ENCODE measurements around the gene LIN54.
"Not testable (repeated sequence)": the region's sequence is repeated elsewhere in the genome, so short reads cannot be mapped to it uniquely, and the experiment has no call there.

Gene LIN54

DNA sequence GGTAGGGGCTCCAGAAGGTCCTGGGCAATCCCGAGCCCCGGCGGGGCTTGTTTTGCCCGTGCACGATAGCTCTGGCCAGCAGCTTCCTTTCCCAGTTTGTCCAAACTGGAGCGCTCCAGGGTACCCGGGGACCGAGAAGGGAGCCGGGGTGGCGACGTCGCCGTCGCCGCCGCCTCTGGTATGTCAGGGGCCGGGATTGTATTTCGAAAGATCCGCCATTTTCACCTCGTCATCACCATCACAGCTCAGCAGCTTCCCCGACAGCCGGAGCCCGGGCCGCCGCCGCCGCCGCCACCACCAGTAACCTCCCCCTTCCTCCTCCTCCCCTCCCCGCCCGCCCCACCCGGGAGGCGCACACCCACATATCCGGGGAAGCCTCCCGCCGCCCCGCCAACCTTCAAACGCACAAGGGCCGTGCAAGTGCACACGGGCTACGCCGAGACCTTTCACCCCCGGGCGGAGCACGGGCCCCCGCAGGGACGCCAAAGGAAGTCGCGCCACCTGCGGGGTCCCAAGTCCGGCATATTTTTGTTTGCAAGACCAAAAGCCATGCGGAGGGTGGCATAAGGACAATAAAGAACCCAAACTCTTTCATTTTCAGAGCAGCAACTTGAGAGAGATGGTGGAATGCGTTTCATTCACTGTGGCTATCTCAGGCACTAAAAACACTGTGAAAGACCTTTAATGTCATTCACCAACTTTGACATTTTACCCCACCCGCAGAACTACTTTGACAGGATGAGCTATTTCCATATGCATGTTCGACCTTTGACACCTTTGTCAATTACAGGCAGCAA is at the start of gene LIN54:
TSS of gene LIN54 (minus strand) at position 302 of the 797 bp plus-strand sequence. CDS start 25,979 bp downstream, outside the sequence.
- Histone ChIP-seq H3K4me1 (ENCODE audit: control insufficient read depth in 1 of 2, insufficient read depth in 1 of 2, low read depth in 1 of 2, low read length in 1 of 2) (peaks cover 38 to 43% of the 10 kb centered on the region in 2 experiments), H3K4me3 (ENCODE audit: low read depth in 1 of 2, low read length in 1 of 2) (peak within 1 kb of the TSS; percentile 87 to 88), H3K27me3 (no peaks in the 10 kb centered on the region), H3K9me3 (no peaks in the 10 kb centered on the region), H3K36me3 (no peaks in the 10 kb centered on the region), H3K27ac (peak within 1 kb of the TSS; percentile 95)
- TF ChIP-seq, protein P1, sequence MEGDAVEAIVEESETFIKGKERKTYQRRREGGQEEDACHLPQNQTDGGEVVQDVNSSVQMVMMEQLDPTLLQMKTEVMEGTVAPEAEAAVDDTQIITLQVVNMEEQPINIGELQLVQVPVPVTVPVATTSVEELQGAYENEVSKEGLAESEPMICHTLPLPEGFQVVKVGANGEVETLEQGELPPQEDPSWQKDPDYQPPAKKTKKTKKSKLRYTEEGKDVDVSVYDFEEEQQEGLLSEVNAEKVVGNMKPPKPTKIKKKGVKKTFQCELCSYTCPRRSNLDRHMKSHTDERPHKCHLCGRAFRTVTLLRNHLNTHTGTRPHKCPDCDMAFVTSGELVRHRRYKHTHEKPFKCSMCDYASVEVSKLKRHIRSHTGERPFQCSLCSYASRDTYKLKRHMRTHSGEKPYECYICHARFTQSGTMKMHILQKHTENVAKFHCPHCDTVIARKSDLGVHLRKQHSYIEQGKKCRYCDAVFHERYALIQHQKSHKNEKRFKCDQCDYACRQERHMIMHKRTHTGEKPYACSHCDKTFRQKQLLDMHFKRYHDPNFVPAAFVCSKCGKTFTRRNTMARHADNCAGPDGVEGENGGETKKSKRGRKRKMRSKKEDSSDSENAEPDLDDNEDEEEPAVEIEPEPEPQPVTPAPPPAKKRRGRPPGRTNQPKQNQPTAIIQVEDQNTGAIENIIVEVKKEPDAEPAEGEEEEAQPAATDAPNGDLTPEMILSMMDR (IDR thresholded peaks at IDR 0.05) = peak; percentile 28

DNA sequence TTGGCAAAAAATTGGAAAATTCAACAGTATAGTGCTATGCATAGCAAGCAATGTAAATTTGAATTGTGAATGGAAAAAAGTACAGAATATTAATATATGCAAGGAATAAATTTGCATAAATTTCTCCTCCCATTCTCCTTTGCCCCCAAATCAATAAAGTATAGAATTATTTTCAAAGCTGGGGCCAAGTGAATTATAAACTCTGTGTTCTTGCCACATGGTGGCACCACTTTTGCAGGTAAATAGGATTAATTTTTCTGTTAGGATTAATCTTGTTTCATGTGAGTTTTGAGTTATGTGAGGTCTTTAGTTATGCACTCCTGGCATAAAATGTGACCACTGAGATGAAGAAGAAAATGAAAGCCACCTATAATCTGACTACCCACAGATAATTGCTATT is 44.3 kb upstream of the LIN54 start:
- H3K4me1 ChIP-seq (ENCODE audit: control insufficient read depth in 1 of 2, insufficient read depth in 1 of 2, low read depth in 1 of 2, low read length in 1 of 2) = no peaks in the 10 kb centered on the region
- H3K27me3 ChIP-seq = no peaks in the 10 kb centered on the region
- no peak overlapping the region for H3K4me3 ChIP-seq (ENCODE audit: low read depth in 1 of 2, low read length in 1 of 2)
- H3K9me3 ChIP-seq = no peaks in the 10 kb centered on the region
- H3K27ac ChIP-seq = no peak overlapping the region
- peaks cover 24% of the 10 kb centered on the region for H3K36me3 ChIP-seq
- TF ChIP-seq, protein P1 (IDR thresholded peaks at IDR 0.05) = no peak

DNA sequence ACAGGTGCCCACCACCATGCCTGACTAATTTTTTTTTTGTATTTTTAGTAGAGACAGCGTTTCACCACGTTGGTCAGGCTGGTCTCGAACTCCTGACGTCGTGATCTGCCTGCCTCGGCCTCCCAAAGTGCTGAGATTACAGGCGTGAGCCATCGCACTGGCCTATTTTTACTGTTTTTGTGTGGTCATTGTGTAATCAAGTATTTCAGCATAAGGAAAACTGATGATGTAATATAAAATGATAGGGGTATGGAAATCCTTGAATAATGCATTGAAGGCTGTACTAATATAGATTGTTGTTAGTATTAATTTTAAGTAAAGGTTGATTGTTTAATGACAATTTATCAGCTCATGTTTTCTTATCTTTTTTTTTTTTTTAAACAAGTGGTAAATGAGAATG is 38.2 kb upstream of the LIN54 start:
- not testable (repeated sequence) for H3K4me3 ChIP-seq (ENCODE audit: low read depth in 1 of 2, low read length in 1 of 2); H3K27me3 ChIP-seq; H3K27ac ChIP-seq; H3K4me1 ChIP-seq (ENCODE audit: control insufficient read depth in 1 of 2, insufficient read depth in 1 of 2, low read depth in 1 of 2, low read length in 1 of 2); H3K9me3 ChIP-seq
- H3K36me3 ChIP-seq = peaks cover 23% of the 10 kb centered on the region

DNA sequence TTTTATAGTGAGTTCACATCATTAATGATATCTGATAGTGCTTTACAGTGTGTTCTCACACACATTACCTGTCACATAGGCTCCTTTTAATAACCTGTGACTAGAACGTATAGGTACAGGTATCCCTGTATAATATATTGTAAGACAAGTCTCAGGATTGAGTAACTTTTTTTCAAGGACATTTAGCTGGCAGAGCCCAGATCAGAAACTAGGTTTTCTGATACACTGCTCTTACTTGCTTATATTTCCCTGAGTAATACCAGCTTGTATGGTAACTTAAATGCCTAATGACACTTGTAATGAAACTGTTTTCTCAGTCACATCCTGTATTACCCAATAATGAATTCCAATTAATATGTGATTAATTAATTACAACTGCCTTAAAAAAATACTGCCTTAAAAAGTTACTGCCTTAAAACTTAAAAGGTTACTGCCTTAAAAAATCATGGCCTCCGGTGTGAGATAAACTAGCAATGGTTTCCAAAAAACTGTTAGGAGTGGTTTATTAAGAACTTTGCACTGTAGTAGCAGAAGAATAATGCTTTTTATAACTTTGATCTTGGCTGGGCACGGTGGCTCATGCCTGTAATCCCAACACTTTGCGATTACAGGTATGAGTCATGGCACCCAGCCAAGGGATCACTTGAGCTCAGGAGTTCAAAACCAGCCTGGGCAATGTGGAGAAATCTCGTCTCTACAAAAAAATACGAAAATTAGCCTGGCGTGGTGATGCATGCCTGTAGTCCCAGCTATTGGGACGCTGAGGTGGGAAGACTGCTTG is 36.3 kb upstream of the LIN54 start:
- TF ChIP-seq, protein P1 (IDR thresholded peaks at IDR 0.05) = no peak
- Histone ChIP-seq H3K27me3 (no peaks in the 10 kb centered on the region), H3K27ac (no peak overlapping the region), H3K4me3 (ENCODE audit: low read depth in 1 of 2, low read length in 1 of 2) (no peak overlapping the region), H3K4me1 (ENCODE audit: control insufficient read depth in 1 of 2, insufficient read depth in 1 of 2, low read depth in 1 of 2, low read length in 1 of 2) (peaks cover 7 to 9% of the 10 kb centered on the region in 2 experiments), H3K36me3 (peaks cover 13% of the 10 kb centered on the region), H3K9me3 (no peaks in the 10 kb centered on the region)

DNA sequence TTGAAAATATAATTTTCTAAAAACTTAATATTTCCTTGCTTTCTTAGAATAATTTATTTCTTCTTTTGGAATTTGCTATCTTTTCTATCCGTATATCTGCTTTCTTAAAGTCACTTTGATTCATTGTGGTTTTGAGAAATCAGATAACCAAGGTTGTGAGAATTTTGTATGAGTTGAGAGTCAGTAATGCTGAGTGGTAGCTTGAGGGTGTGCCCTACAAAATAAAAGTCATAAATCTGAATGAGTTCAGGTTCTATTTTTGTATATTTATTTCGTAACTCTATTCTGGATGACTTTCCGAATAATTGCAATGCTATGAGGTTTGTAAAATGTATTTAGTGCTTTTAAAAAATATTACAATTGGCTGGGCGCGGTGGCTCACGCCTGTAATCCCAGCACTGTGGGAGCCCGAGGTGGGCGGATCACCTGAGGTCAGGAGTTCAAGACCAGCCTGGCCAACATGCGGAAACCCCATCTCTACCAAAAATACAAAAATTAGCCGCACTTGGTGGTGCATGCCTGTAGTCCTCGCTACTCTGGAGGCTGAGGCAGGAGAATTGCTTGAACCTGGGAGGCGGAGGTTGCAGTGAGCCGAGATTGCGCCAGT is 33.3 kb upstream of the LIN54 start:
- TF ChIP-seq, protein P1 (IDR thresholded peaks at IDR 0.05) = no peak
- no peak overlapping the region for H3K27ac ChIP-seq

DNA sequence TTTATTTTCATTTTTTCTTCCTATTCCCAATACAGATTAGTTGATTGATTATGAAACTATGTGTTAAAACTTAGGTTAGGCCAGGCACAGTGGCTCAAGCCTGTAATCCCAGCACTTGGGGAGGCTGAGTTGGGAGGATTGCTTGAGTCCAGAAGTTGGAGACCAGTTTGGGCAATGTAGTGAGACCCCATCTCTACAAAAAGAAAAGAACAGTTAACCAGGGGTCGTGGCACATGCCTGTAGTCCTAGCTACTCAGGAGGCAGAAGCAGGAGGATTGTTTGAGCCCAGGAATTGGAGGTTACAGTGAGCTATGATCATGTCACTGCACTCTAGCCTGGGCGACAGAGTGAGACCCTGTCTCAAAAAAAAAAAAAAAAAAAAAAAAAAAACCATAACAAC is 32.5 kb upstream of the LIN54 start:
- not testable (repeated sequence) for H3K27me3 ChIP-seq; H3K36me3 ChIP-seq; H3K27ac ChIP-seq; H3K4me3 ChIP-seq (ENCODE audit: low read depth in 1 of 2, low read length in 1 of 2); H3K4me1 ChIP-seq (ENCODE audit: control insufficient read depth in 1 of 2, insufficient read depth in 1 of 2, low read depth in 1 of 2, low read length in 1 of 2); H3K9me3 ChIP-seq

More for the DNA sequence above, 33.3 kb upstream of the LIN54 start:
- Histone ChIP-seq H3K4me1 (ENCODE audit: control insufficient read depth in 1 of 2, insufficient read depth in 1 of 2, low read depth in 1 of 2, low read length in 1 of 2) (peaks cover 7 to 9% of the 10 kb centered on the region in 2 experiments), H3K9me3 (no peaks in the 10 kb centered on the region), H3K36me3 (no peaks in the 10 kb centered on the region), H3K27me3 (no peaks in the 10 kb centered on the region), H3K4me3 (ENCODE audit: low read depth in 1 of 2, low read length in 1 of 2) (no peak overlapping the region)

Data from neutrophil (primary cell).